ENCODE data around the gene STARD5. TPM values are rescaled to one million over a fixed set of nuclear protein-coding genes. Genes with fewer than 3 reads are reported as not detected.

STARD5 gene
- total and polyA plus RNA-seq, 2 of the 8 experiments (the other 6 are each of a cell fraction or from before 2014, with no cell fraction given) = 5.5 to 10.4 TPM

- CTCF ChIA-PET (ENCODE audit: partially characterized antibody) = no interaction called here
- Histone ChIP-seq H3K23me2 (ENCODE audit: low read depth, low read length) (no peaks in the 10 kb centered on the region), H3K9me3 (ENCODE audit: insufficient read depth in 2 of 2, low read depth in 1 of 2, low read length in 1 of 2) (no peaks in the 10 kb centered on the region), H2BK15ac (ENCODE audit: low read length) (no peak overlapping the region), H2BK5ac (ENCODE audit: low read depth, low read length) (no peak overlapping the region), H4K91ac (replicated peaks; ENCODE audit: insufficient read length, low read length) (no peak overlapping the region), H3K27ac (ENCODE audit: low read depth, low read length) (no peak overlapping the region), H3K4me1 (replicated peaks in 1 of 4; ENCODE audit: control insufficient read depth in 3 of 4, insufficient read depth in 4 of 4, low read length in 3 of 4) (no peaks in the 10 kb centered on the region), H3K56ac (replicated peaks; ENCODE audit: insufficient read length, low read depth, low read length) (no peak overlapping the region), H3K4me3 (ENCODE audit: extremely low read depth in 1 of 4, insufficient read depth in 2 of 4, low read depth in 3 of 4, low read length in 4 of 4) (no peak overlapping the region), H4K8ac (ENCODE audit: extremely low read depth, insufficient read depth, low read length) (no peak overlapping the region), H3K14ac (ENCODE audit: insufficient read length) (no peak overlapping the region), H3K9ac (replicated peaks in 1 of 4; ENCODE audit: extremely low read depth in 1 of 4, low read depth in 3 of 4, low read length in 3 of 4) (no peak overlapping the region), H2BK12ac (ENCODE audit: low read depth, low read length) (no peak overlapping the region), H3K79me2 (ENCODE audit: control insufficient read depth in 1 of 2, insufficient read depth in 2 of 2, low read length in 2 of 2) (no peaks in the 10 kb centered on the region), H3K4ac (replicated peaks; ENCODE audit: insufficient read length, low read depth, low read length) (no peak overlapping the region), H2BK120ac (replicated peaks; ENCODE audit: low read depth, low read length) (no peak overlapping the region), H3K4me2 (ENCODE audit: insufficient read depth in 1 of 2, low read depth in 2 of 2, low read length in 2 of 2) (no peak overlapping the region), H3K23ac (ENCODE audit: insufficient read length) (no peak overlapping the region), H4K20me1 (replicated peaks in 1 of 2; ENCODE audit: control insufficient read depth in 1 of 2, insufficient read depth in 2 of 2, low read length in 2 of 2) (peaks cover 0 to 3% of the 10 kb centered on the region in 2 experiments), H2AFZ (ENCODE audit: low read length) (no peak overlapping the region), H3K27me3 (replicated peaks in 1 of 4; ENCODE audit: control insufficient read depth in 3 of 4, extremely low read depth in 1 of 4, insufficient read depth in 3 of 4, low read length in 3 of 4) (no peaks in the 10 kb centered on the region), H3K36me3 (ENCODE audit: control insufficient read depth in 2 of 4, insufficient read depth in 4 of 4, low read length in 3 of 4) (peaks cover 3 to 21% (median 10%) of the 10 kb centered on the region in 4 experiments; a peak in 6 of 8 replicates), H4K5ac (ENCODE audit: insufficient read length, low read depth, low read length) (no peak overlapping the region), H2AK5ac (ENCODE audit: low read depth, low read length) (no peak overlapping the region), H3K79me1 (ENCODE audit: low read depth, low read length) (no peaks in the 10 kb centered on the region), H3K18ac (ENCODE audit: extremely low read depth, low read length) (no peak overlapping the region), H2BK20ac (ENCODE audit: low read length) (no peak overlapping the region)
- no peak for DNase-seq (ENCODE audit: low read depth in 1 of 2, low spot score in 2 of 2)
- 90% methylated on average over 3 of the region's 3 CpGs; no CpG with 5 or more reads in 1 of the 2 experiments for WGBS, 2 experiments (ENCODE audit: extremely low coverage in 1 of 2, insufficient coverage in 1 of 2, insufficient read length in 1 of 2, insufficient replicate concordance in 2 of 2, low coverage in 1 of 2, low lambda C conversion rate in 2 of 2, missing lambda C conversion rate in 1 of 2)
- no peak for FAIRE-seq
- TF ChIP-seq POU5F1 (IDR thresholded peaks at IDR 0.05; ENCODE audit: low read depth, low read length) (no peak), EGR1 (IDR thresholded peaks at IDR 0.05; ENCODE audit: borderline replicate concordance, low read depth, low read length) (no peak), RFX5 (IDR thresholded peaks at IDR 0.05; ENCODE audit: borderline replicate concordance, low read depth, low read length) (no peak), BACH1 (IDR thresholded peaks at IDR 0.05; ENCODE audit: low read length) (no peak), GTF2F1 (IDR thresholded peaks at IDR 0.05; ENCODE audit: borderline replicate concordance, low read depth, low read length) (no peak), CHD1 (IDR thresholded peaks at IDR 0.05; ENCODE audit: low read depth, low read length) (no peak), RXRA (IDR thresholded peaks at IDR 0.05; ENCODE audit: insufficient read depth, low read depth, low read length) (no peak), TBP (IDR thresholded peaks at IDR 0.05; ENCODE audit: low read depth, low read length) (no peak), SIX5 (IDR thresholded peaks at IDR 0.05; ENCODE audit: low read depth, low read length) (no peak)
- POLR2A ChIA-PET (ENCODE audit: partially characterized antibody) = no interaction called here
Measured at GRCh38 chr15:81316267-81316666, 7.7 kb downstream of the STARD5 start.

Data from H1 (cell line).